GM23338 (cell line): ENCODE results near the gene PGGHG.

Experiments
- CREB1 ChIP-seq: fragments of 250-450 bp; sonication (Bioruptor Pico); IDR thresholded peaks from 2 replicates; pipeline ENCODE4 v1.5.0; 2020; ENCODE audit warnings: low read depth, mild to moderate bottlenecking, moderate library complexity
- EZH2 ChIP-seq: fragments of 200-600 bp; sonication (generic); IDR thresholded peaks from one replicate; pipeline ENCODE4 v1.8.0; 2017; ENCODE audit warnings: antibody characterized with exemption, mild to moderate bottlenecking, low read depth; ENCODE audit not compliant: unreplicated experiment
- EZH2phosphoT487 ChIP-seq: fragments of 200-600 bp; sonication (generic); IDR thresholded peaks from one replicate; pipeline ENCODE4 v1.8.1; 2018; ENCODE audit warnings: antibody characterized with exemption; ENCODE audit not compliant: unreplicated experiment
- JUNB ChIP-seq: IDR thresholded peaks from one replicate; pipeline ENCODE4 v1.6.1; 2016; ENCODE audit warnings: antibody characterized with exemption; ENCODE audit not compliant: unreplicated experiment
- NANOG ChIP-seq: IDR thresholded peaks from 2 replicates; pipeline ENCODE4 v1.6.1; 2016; ENCODE audit warnings: antibody characterized with exemption, borderline replicate concordance
- POLR2AphosphoS5 ChIP-seq: IDR thresholded peaks from 2 replicates; pipeline ENCODE4 v1.6.1; 2016; ENCODE audit warnings: antibody characterized with exemption, low read depth
- STAT1 ChIP-seq: IDR thresholded peaks from one replicate; pipeline ENCODE4 v1.6.1; 2016; ENCODE audit warnings: antibody characterized with exemption; ENCODE audit not compliant: unreplicated experiment
- TF ChIP-seq, protein P1 (sequence below), 2 experiments: fragments of 200-600 bp in 1 of 2; sonication (generic) in 1 of 2; conservative IDR thresholded peaks; 2 replicates each; pipeline versions ENCODE4 v1.5.1 to v1.6.1; 2016 to 2017; ENCODE audit warnings: antibody characterized with exemption in 2 of 2, low read depth in 2 of 2, mild to moderate bottlenecking in 2 of 2, moderate library complexity in 1 of 2
- TF ChIP-seq, protein P2 (sequence below): IDR thresholded peaks from one replicate; pipeline ENCODE4 v1.6.1; 2018; ENCODE audit warnings: antibody characterized with exemption; ENCODE audit not compliant: unreplicated experiment
- TF ChIP-seq, protein P3 (sequence below): fragments of 250-450 bp; sonication (Bioruptor Pico); IDR thresholded peaks from 2 replicates; pipeline ENCODE4 v1.5.0; 2020; ENCODE audit warnings: mild to moderate bottlenecking, moderate library complexity
- TF ChIP-seq, protein P4 (sequence below): IDR thresholded peaks from 2 replicates; pipeline ENCODE4 v1.6.1; 2016; ENCODE audit warnings: antibody characterized with exemption

DNA sequence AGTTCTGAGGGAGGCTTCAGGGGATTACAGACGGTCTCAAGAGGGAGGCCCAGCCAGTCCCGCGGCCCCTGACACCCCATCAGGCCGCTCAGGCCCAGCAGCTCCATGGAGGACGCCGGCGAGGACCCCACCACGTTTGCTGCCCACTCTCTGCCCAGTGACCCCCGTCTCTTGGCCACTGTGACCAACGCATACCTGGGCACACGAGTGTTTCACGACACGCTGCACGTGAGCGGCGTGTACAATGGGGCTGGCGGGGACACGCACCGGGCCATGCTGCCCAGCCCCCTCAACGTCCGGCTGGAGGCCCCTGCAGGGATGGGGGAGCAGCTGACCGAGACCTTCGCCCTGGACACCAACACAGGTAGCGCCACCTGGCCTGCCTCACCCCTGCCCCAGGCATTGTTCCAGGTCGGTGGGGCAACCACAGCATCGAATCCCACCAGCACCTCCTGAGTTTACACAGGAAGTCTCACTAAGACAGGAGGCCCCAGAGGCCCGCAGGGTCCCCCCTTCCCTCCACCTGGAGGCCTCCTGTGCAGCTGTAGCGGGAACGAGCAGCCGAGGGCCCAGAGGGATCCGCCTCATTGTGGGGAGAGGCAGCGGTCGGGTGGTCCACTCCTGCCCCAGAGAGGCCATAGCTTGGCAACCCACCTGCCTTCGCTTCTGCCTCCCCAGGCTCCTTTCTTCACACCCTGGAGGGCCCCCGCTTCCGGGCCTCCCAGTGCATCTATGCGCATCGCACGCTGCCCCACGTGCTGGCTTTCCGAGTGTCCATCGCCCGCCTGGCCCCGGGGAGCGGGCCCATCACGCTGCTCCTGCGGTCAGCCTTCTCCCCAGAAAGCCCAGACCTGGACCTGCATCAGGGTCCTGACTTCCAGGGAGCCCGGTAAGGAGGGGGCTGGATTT, 1.0 kb downstream of the PGGHG start:
- TF ChIP-seq, protein P1, sequence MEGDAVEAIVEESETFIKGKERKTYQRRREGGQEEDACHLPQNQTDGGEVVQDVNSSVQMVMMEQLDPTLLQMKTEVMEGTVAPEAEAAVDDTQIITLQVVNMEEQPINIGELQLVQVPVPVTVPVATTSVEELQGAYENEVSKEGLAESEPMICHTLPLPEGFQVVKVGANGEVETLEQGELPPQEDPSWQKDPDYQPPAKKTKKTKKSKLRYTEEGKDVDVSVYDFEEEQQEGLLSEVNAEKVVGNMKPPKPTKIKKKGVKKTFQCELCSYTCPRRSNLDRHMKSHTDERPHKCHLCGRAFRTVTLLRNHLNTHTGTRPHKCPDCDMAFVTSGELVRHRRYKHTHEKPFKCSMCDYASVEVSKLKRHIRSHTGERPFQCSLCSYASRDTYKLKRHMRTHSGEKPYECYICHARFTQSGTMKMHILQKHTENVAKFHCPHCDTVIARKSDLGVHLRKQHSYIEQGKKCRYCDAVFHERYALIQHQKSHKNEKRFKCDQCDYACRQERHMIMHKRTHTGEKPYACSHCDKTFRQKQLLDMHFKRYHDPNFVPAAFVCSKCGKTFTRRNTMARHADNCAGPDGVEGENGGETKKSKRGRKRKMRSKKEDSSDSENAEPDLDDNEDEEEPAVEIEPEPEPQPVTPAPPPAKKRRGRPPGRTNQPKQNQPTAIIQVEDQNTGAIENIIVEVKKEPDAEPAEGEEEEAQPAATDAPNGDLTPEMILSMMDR (conservative IDR thresholded peaks at IDR 0.05; ENCODE audit: low read depth in 2 of 2), result no peak
- no peak; the same call in 1 of the 2 replicates for TF ChIP-seq POLR2AphosphoS5
- TF ChIP-seq, protein P2, sequence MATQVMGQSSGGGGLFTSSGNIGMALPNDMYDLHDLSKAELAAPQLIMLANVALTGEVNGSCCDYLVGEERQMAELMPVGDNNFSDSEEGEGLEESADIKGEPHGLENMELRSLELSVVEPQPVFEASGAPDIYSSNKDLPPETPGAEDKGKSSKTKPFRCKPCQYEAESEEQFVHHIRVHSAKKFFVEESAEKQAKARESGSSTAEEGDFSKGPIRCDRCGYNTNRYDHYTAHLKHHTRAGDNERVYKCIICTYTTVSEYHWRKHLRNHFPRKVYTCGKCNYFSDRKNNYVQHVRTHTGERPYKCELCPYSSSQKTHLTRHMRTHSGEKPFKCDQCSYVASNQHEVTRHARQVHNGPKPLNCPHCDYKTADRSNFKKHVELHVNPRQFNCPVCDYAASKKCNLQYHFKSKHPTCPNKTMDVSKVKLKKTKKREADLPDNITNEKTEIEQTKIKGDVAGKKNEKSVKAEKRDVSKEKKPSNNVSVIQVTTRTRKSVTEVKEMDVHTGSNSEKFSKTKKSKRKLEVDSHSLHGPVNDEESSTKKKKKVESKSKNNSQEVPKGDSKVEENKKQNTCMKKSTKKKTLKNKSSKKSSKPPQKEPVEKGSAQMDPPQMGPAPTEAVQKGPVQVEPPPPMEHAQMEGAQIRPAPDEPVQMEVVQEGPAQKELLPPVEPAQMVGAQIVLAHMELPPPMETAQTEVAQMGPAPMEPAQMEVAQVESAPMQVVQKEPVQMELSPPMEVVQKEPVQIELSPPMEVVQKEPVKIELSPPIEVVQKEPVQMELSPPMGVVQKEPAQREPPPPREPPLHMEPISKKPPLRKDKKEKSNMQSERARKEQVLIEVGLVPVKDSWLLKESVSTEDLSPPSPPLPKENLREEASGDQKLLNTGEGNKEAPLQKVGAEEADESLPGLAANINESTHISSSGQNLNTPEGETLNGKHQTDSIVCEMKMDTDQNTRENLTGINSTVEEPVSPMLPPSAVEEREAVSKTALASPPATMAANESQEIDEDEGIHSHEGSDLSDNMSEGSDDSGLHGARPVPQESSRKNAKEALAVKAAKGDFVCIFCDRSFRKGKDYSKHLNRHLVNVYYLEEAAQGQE, result no peak
- TF ChIP-seq EZH2phosphoT487, result no peak
- TF ChIP-seq JUNB, result no peak
- TF ChIP-seq EZH2, result no peak
- no peak for TF ChIP-seq CREB1
- no peak for TF ChIP-seq NANOG
- TF ChIP-seq, protein P3, sequence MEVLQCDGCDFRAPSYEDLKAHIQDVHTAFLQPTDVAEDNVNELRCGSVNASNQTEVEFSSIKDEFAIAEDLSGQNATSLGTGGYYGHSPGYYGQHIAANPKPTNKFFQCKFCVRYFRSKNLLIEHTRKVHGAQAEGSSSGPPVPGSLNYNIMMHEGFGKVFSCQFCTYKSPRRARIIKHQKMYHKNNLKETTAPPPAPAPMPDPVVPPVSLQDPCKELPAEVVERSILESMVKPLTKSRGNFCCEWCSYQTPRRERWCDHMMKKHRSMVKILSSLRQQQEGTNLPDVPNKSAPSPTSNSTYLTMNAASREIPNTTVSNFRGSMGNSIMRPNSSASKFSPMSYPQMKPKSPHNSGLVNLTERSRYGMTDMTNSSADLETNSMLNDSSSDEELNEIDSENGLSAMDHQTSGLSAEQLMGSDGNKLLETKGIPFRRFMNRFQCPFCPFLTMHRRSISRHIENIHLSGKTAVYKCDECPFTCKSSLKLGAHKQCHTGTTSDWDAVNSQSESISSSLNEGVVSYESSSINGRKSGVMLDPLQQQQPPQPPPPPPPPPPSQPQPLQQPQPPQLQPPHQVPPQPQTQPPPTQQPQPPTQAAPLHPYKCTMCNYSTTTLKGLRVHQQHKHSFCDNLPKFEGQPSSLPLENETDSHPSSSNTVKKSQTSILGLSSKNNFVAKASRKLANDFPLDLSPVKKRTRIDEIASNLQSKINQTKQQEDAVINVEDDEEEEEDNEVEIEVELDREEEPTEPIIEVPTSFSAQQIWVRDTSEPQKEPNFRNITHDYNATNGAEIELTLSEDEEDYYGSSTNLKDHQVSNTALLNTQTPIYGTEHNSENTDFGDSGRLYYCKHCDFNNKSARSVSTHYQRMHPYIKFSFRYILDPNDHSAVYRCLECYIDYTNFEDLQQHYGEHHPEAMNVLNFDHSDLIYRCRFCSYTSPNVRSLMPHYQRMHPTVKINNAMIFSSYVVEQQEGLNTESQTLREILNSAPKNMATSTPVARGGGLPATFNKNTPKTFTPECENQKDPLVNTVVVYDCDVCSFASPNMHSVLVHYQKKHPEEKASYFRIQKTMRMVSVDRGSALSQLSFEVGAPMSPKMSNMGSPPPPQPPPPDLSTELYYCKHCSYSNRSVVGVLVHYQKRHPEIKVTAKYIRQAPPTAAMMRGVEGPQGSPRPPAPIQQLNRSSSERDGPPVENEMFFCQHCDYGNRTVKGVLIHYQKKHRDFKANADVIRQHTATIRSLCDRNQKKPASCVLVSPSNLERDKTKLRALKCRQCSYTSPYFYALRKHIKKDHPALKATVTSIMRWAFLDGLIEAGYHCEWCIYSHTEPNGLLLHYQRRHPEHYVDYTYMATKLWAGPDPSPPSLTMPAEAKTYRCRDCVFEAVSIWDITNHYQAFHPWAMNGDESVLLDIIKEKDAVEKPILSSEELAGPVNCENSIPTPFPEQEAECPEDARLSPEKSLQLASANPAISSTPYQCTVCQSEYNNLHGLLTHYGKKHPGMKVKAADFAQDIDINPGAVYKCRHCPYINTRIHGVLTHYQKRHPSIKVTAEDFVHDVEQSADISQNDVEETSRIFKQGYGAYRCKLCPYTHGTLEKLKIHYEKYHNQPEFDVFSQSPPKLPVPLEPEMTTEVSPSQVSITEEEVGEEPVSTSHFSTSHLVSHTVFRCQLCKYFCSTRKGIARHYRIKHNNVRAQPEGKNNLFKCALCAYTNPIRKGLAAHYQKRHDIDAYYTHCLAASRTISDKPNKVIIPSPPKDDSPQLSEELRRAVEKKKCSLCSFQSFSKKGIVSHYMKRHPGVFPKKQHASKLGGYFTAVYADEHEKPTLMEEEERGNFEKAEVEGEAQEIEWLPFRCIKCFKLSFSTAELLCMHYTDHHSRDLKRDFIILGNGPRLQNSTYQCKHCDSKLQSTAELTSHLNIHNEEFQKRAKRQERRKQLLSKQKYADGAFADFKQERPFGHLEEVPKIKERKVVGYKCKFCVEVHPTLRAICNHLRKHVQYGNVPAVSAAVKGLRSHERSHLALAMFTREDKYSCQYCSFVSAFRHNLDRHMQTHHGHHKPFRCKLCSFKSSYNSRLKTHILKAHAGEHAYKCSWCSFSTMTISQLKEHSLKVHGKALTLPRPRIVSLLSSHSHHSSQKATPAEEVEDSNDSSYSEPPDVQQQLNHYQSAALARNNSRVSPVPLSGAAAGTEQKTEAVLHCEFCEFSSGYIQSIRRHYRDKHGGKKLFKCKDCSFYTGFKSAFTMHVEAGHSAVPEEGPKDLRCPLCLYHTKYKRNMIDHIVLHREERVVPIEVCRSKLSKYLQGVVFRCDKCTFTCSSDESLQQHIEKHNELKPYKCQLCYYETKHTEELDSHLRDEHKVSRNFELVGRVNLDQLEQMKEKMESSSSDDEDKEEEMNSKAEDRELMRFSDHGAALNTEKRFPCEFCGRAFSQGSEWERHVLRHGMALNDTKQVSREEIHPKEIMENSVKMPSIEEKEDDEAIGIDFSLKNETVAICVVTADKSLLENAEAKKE (CRISPR knock-in tag), result no peak
- TF ChIP-seq, protein P4, sequence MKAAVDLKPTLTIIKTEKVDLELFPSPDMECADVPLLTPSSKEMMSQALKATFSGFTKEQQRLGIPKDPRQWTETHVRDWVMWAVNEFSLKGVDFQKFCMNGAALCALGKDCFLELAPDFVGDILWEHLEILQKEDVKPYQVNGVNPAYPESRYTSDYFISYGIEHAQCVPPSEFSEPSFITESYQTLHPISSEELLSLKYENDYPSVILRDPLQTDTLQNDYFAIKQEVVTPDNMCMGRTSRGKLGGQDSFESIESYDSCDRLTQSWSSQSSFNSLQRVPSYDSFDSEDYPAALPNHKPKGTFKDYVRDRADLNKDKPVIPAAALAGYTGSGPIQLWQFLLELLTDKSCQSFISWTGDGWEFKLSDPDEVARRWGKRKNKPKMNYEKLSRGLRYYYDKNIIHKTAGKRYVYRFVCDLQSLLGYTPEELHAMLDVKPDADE, result no peak
- TF ChIP-seq STAT1, result no peak
